HG02870 (cell line): ENCODE results near the gene OPTC.

Experiments used
- ATAC-seq: cut with Tn5 transposase; IDR thresholded peaks from one replicate; pipeline ENCODE4 v1.9.1; 2021; ENCODE audit warnings: mild to moderate bottlenecking, moderate library complexity; ENCODE audit not compliant: unreplicated experiment

Gene OPTC

GRCh38 chr1:203556047-203556851 lies 62.3 kb downstream of the OPTC start:
- ATAC-seq: no peak

- ATAC-seq: no peak
Measured at GRCh38 chr1:203557390-203557789, 63.4 kb downstream of the OPTC start.

- no peak for ATAC-seq
Measured at GRCh38 chr1:203558064-203558760, 64.3 kb downstream of the OPTC start.
